ENCODE results near the gene SCAF4.

- TF ChIP-seq CTCF (IDR thresholded peaks at IDR 0.05): no peak
- TF ChIP-seq POLR2A (IDR thresholded peaks at IDR 0.05): no peak
Measured at GRCh38 chr21:31780944-31781343, 49.0 kb upstream of the SCAF4 start.
